NCI-H2171 (cell line): Measurements from ENCODE around the gene GATA2.

Experiments used
- DNase-seq: peaks from one replicate; lab custom pipeline; 2025; lab: John Stamatoyannopoulos, UW

The GATA2 gene

GRCh38 chr3:128492671-128493569 is at the start of gene GATA2:
Gene GATA2 (minus strand): TSS chr3:128493201. CDS start chr3:128487031, 6,170 bp downstream.
- DNase-seq = no peak

GRCh38 chr3:128541246-128541645 is 48.2 kb upstream of the GATA2 start:
- no peak for DNase-seq

- DNase-seq = no peak
These were observed 46.4 kb upstream of the GATA2 start for GRCh38 chr3:128539376-128539775.

GRCh38 chr3:128537091-128537703 is 44.2 kb upstream of the GATA2 start:
- no peak for DNase-seq

GRCh38 chr3:128532012-128532983 is 39.3 kb upstream of the GATA2 start:
- no peak for DNase-seq

- DNase-seq = no peak
These were observed 31.6 kb upstream of the GATA2 start for GRCh38 chr3:128524374-128525299.

GRCh38 chr3:128523591-128523990 is 30.6 kb upstream of the GATA2 start:
- DNase-seq = no peak

- no peak for DNase-seq
These were observed 28.7 kb upstream of the GATA2 start for GRCh38 chr3:128521715-128522114.

GRCh38 chr3:128518587-128519490 is 25.8 kb upstream of the GATA2 start:
- no peak for DNase-seq

GRCh38 chr3:128517648-128518047 is 24.6 kb upstream of the GATA2 start:
- DNase-seq = no peak

GRCh38 chr3:128515967-128516366 is 23.0 kb upstream of the GATA2 start:
- DNase-seq = no peak

- no peak for DNase-seq
These were observed 15.9 kb upstream of the GATA2 start for GRCh38 chr3:128508852-128509251.

- DNase-seq = no peak
These were observed 13.8 kb upstream of the GATA2 start for GRCh38 chr3:128506754-128507153.

- DNase-seq = no peak
These were observed 12.8 kb upstream of the GATA2 start for GRCh38 chr3:128505771-128506170.

- no peak for DNase-seq
These were observed 12.1 kb upstream of the GATA2 start for GRCh38 chr3:128504963-128505730.

- no peak for DNase-seq
These were observed 11.5 kb upstream of the GATA2 start for GRCh38 chr3:128504533-128504915.

- DNase-seq = no peak
These were observed 10.9 kb upstream of the GATA2 start for GRCh38 chr3:128503751-128504532.

GRCh38 chr3:128503164-128503651 is 10.2 kb upstream of the GATA2 start:
- DNase-seq = no peak
